H1 (cell line): ENCODE data around the gene PRKCH. TPM values are rescaled to one million over a fixed set of nuclear protein-coding genes. Genes with fewer than 3 reads are reported as not detected.
A peak's percentile ranks its signal among the peaks of the same experiment; 100 is the strongest.

Experiments
- CTCF ChIA-PET: fragments of 300-600 bp; sonication (Branson Sonifier 250); formaldehyde crosslinking; loops from one replicate; lab custom pipeline; 2021; ENCODE audit not compliant: partially characterized antibody; lab: Charles Lee
- POLR2A ChIA-PET: fragments of 300-600 bp; sonication (Branson Sonifier 250); formaldehyde crosslinking; loops from one replicate; lab custom pipeline; 2021; ENCODE audit warnings: inconsistent platforms; ENCODE audit not compliant: partially characterized antibody; lab: Charles Lee
- DNase-seq, 2 experiments: peaks; one replicate each; pipeline versions ENCODE4 v3.0.0 to v3.0.0-alpha.2; 2010 to 2022; ENCODE audit warnings: low spot score in 2 of 2, low read depth in 1 of 2, mixed read lengths in 1 of 2
- FAIRE-seq: peaks from 2 replicates; lab custom pipeline; 2011; peaks lifted over from hg19 to GRCh38; lab: Jason Lieb, UNC
- H2AFZ ChIP-seq: 2 replicates; pipeline ENCODE4 v1.8.1; 2012; ENCODE audit warnings: low read length, inconsistent platforms
- H2AK5ac ChIP-seq: 2 replicates; pipeline ENCODE4 v1.6.1; 2013; ENCODE audit warnings: low read depth, low read length
- H2BK120ac ChIP-seq: replicated peaks from 2 replicates; pipeline ENCODE3; 2013; ENCODE audit warnings: low read depth, low read length, inconsistent platforms
- H2BK12ac ChIP-seq: 2 replicates; pipeline ENCODE4 v1.6.1; 2013; ENCODE audit warnings: low read depth, low read length
- H2BK15ac ChIP-seq: 2 replicates; pipeline ENCODE4 v1.6.1; 2013; ENCODE audit warnings: low read length
- H2BK20ac ChIP-seq: 2 replicates; pipeline ENCODE4 v1.6.1; 2013; ENCODE audit warnings: low read length
- H2BK5ac ChIP-seq: 2 replicates; pipeline ENCODE4 v1.6.1; 2013; ENCODE audit warnings: low read depth, low read length
- H3K14ac ChIP-seq: 2 replicates; pipeline ENCODE4 v1.6.1; 2013; ENCODE audit warnings: inconsistent platforms; ENCODE audit not compliant: insufficient read length
- H3K18ac ChIP-seq: 2 replicates; pipeline ENCODE4 v1.6.1; 2013; ENCODE audit warnings: low read length; ENCODE audit errors: extremely low read depth
- H3K23ac ChIP-seq: 2 replicates; pipeline ENCODE4 v1.6.1; 2013; ENCODE audit warnings: inconsistent platforms; ENCODE audit not compliant: insufficient read length
- H3K23me2 ChIP-seq: 2 replicates; pipeline ENCODE4 v1.6.1; 2013; ENCODE audit warnings: low read depth, low read length
- H3K27ac ChIP-seq: 2 replicates; pipeline ENCODE4 v1.6.1; 2011; ENCODE audit warnings: low read depth, low read length, inconsistent platforms
- H3K27me3 ChIP-seq, 4 experiments: replicated peaks in 1 of 4; 1 replicate in 1 of 4; 2 replicates in 3 of 4; pipeline versions ENCODE4 v1.6.1 to v1.8.1; 2011 to 2013; ENCODE audit warnings: low read length in 3 of 4, mild to moderate bottlenecking in 3 of 4, inconsistent platforms in 2 of 4, mixed read lengths in 2 of 4, moderate library complexity in 1 of 4; ENCODE audit not compliant: control insufficient read depth in 3 of 4, insufficient read depth in 3 of 4; ENCODE audit errors: extremely low read depth in 1 of 4
- H3K36me3 ChIP-seq, 4 experiments: 2 replicates each; pipeline versions ENCODE4 v1.6.1 to v1.8.1; 2011 to 2013; ENCODE audit warnings: mild to moderate bottlenecking in 4 of 4, low read length in 3 of 4, moderate library complexity in 2 of 4, control low read depth in 1 of 4, inconsistent platforms in 1 of 4; ENCODE audit not compliant: insufficient read depth in 4 of 4, control insufficient read depth in 2 of 4
- H3K4ac ChIP-seq: replicated peaks from 2 replicates; pipeline ENCODE3; 2013; ENCODE audit warnings: low read length, low read depth, mixed read lengths, inconsistent platforms; ENCODE audit not compliant: insufficient read length
- H3K4me1 ChIP-seq, 4 experiments: replicated peaks in 1 of 4; 1 replicate in 1 of 4; 2 replicates in 3 of 4; pipeline versions ENCODE4 v1.6.1 to v1.8.1; 2011 to 2013; ENCODE audit warnings: low read length in 3 of 4, inconsistent platforms in 2 of 4, mixed read lengths in 1 of 4; ENCODE audit not compliant: insufficient read depth in 4 of 4, control insufficient read depth in 3 of 4
- H3K4me2 ChIP-seq, 2 experiments: 2 replicates each; pipeline versions ENCODE4 v1.6.1 to v1.8.1; 2011 to 2013; ENCODE audit warnings: low read depth in 2 of 2, low read length in 2 of 2, control low read depth in 1 of 2, inconsistent platforms in 1 of 2, mild to moderate bottlenecking in 1 of 2; ENCODE audit not compliant: insufficient read depth in 1 of 2
- H3K4me3 ChIP-seq, 4 experiments: fragments of 200-600, 300-600 bp in 1 of 4; sonication (generic), shearing (Covaris generic), sonication (Bioruptor Twin) in 1 of 4; 2 replicates each; pipeline versions ENCODE4 v1.5.1 to v1.8.1; 2011 to 2016; ENCODE audit warnings: low read length in 4 of 4, low read depth in 3 of 4, control low read depth in 2 of 4, inconsistent platforms in 2 of 4, mild to moderate bottlenecking in 2 of 4, mixed read lengths in 1 of 4, moderate library complexity in 1 of 4; ENCODE audit not compliant: insufficient read depth in 2 of 4; ENCODE audit errors: extremely low read depth in 1 of 4
- H3K56ac ChIP-seq: replicated peaks from 2 replicates; pipeline ENCODE3; 2013; ENCODE audit warnings: low read depth, mild to moderate bottlenecking, mixed read lengths, low read length, inconsistent platforms; ENCODE audit not compliant: insufficient read length
- H3K79me1 ChIP-seq: 2 replicates; pipeline ENCODE4 v1.6.1; 2013; ENCODE audit warnings: low read depth, low read length, control low read depth
- H3K79me2 ChIP-seq, 2 experiments: 2 replicates each; pipeline versions ENCODE4 v1.6.1 to v1.8.1; 2012 to 2013; ENCODE audit warnings: low read length in 2 of 2, mild to moderate bottlenecking in 2 of 2, inconsistent platforms in 1 of 2; ENCODE audit not compliant: insufficient read depth in 2 of 2, control insufficient read depth in 1 of 2
- H3K9ac ChIP-seq, 4 experiments: replicated peaks in 1 of 4; 1 replicate in 1 of 4; 2 replicates in 3 of 4; pipeline versions ENCODE4 v1.6.1 to v1.8.1; 2011 to 2013; ENCODE audit warnings: low read depth in 3 of 4, low read length in 3 of 4, control low read depth in 2 of 4, mild to moderate bottlenecking in 2 of 4, moderate library complexity in 2 of 4, inconsistent platforms in 1 of 4; ENCODE audit errors: extremely low read depth in 1 of 4
- H3K9me3 ChIP-seq, 2 experiments: 2 replicates each; pipeline versions ENCODE4 v1.6.1 to v1.8.1; 2012 to 2013; ENCODE audit warnings: mild to moderate bottlenecking in 2 of 2, moderate library complexity in 2 of 2, control low read depth in 1 of 2, inconsistent platforms in 1 of 2, low read depth in 1 of 2, low read length in 1 of 2, mixed read lengths in 1 of 2; ENCODE audit not compliant: insufficient read depth in 2 of 2
- H4K20me1 ChIP-seq, 2 experiments: replicated peaks in 1 of 2; 2 replicates each; pipeline versions ENCODE3 to v1.8.1; 2011 to 2013; ENCODE audit warnings: inconsistent platforms in 2 of 2, low read length in 2 of 2, mild to moderate bottlenecking in 1 of 2; ENCODE audit not compliant: insufficient read depth in 2 of 2, control insufficient read depth in 1 of 2
- H4K5ac ChIP-seq: 2 replicates; pipeline ENCODE4 v1.6.1; 2013; ENCODE audit warnings: low read length, low read depth, mixed read lengths, inconsistent platforms; ENCODE audit not compliant: insufficient read length
- H4K8ac ChIP-seq: 2 replicates; pipeline ENCODE4 v1.8.0; 2013; ENCODE audit warnings: mild to moderate bottlenecking, moderate library complexity, low read length, inconsistent platforms; ENCODE audit not compliant: insufficient read depth; ENCODE audit errors: extremely low read depth
- H4K91ac ChIP-seq: replicated peaks from 2 replicates; pipeline ENCODE3; 2013; ENCODE audit warnings: low read length, mixed read lengths, inconsistent platforms; ENCODE audit not compliant: insufficient read length
- CTCF ChIP-seq, 3 experiments: IDR thresholded peaks; 1 replicate in 2 of 3; 2 replicates in 1 of 3; pipeline versions ENCODE4 v1.5.1 to v1.6.1; 2011; ENCODE audit warnings: low read length in 3 of 3, mild to moderate bottlenecking in 3 of 3, inconsistent platforms in 2 of 3, low read depth in 1 of 3, moderate library complexity in 1 of 3; ENCODE audit not compliant: insufficient read depth in 1 of 3; ENCODE audit errors: control extremely low read depth in 1 of 3
- TAF1 ChIP-seq: IDR thresholded peaks from 2 replicates; pipeline ENCODE4 v1.6.1; 2011; ENCODE audit warnings: mild to moderate bottlenecking, low read depth, low read length
- WGBS, 2 experiments: shearing (Covaris generic) in 1 of 2; methylation state at CpG; one replicate each; pipeline versions ENCODE4 v1.1.6 to v1.1.7; 2013 to 2015; ENCODE audit warnings: low lambda C conversion rate in 2 of 2, mixed read lengths in 2 of 2, inconsistent platforms in 1 of 2, low coverage in 1 of 2, missing lambda C conversion rate in 1 of 2; ENCODE audit not compliant: insufficient replicate concordance in 2 of 2, insufficient coverage in 1 of 2, insufficient read length in 1 of 2; ENCODE audit errors: extremely low coverage in 1 of 2, missing lambda C conversion rate in 1 of 2; 5-methylcytosine and 5-hydroxymethylcytosine counted together
- polyA plus RNA-seq, 7 experiments: library from polyadenylated mRNA; depleted of rRNA in 3 of 7; stranded (reverse) in 5 of 7; unstranded in 2 of 7; fragments of >200 nt in 5 of 7; fragments of 200-250 nt in 2 of 7; gene quantifications; 1 replicate in 5 of 7; 2 replicates in 1 of 7; 4 replicates in 1 of 7; pipeline versions ENCODE4 v1.2.1 to v1.2.3, GENCODE V29; 2011 to 2013; ENCODE audit warnings: missing spikeins in 2 of 7, mixed read lengths in 2 of 7
- total RNA-seq: library from RNA; stranded (reverse); fragmentation: NEBNext Ultra II Directional; extraction: Animal tissue kit (Norgen Biotek cat#: 25700); gene quantifications from 2 replicates; pipeline ENCODE4 v1.2.1, GENCODE V29; 2021

PRKCH gene
- total and polyA plus RNA-seq, 2 of the 8 experiments (the other 6 are each of a cell fraction or from before 2014, with no cell fraction given): 6.4 to 7.0 TPM

GRCh38 chr14:61380984-61381383 is 59.6 kb downstream of the PRKCH start:
- peak; percentile 81 for FAIRE-seq
- WGBS, 2 experiments: 81% methylated on average over 3 of the region's 3 CpGs; no CpG with 5 or more reads in 1 of the 2 experiments
- Histone ChIP-seq H4K8ac (no peak overlapping the region), H2BK20ac (no peak overlapping the region), H2AK5ac (no peak overlapping the region), H4K91ac (no peak overlapping the region), H4K20me1 (no peaks in the 10 kb centered on the region), H2BK15ac (no peak overlapping the region), H3K9ac (no peak overlapping the region), H3K23me2 (no peaks in the 10 kb centered on the region), H4K5ac (no peak overlapping the region), H3K56ac (no peak overlapping the region), H3K79me2 (no peaks in the 10 kb centered on the region), H3K79me1 (no peaks in the 10 kb centered on the region; the same call in 1 of the 2 replicates), H3K9me3 (0 out of 4 replicates have a peak, but pooled peaks cover 0 to 2% of the 10 kb centered on the region in 2 experiments), H3K36me3 (no peaks in the 10 kb centered on the region; a peak in 1 of 8 replicates), H2BK120ac (no peak overlapping the region), H3K23ac (no peak overlapping the region), H3K4me2 (no peak overlapping the region), H3K4ac (no peak overlapping the region), H3K18ac (no peak overlapping the region), H3K27ac (no peak overlapping the region), H3K14ac (no peak overlapping the region), H3K4me3 (no peak overlapping the region), H3K27me3 (no peaks in the 10 kb centered on the region), H2AFZ (no peak overlapping the region), H2BK5ac (no peak overlapping the region), H3K4me1 (no peaks in the 10 kb centered on the region), H2BK12ac (no peak overlapping the region)
- DNase-seq: no peak
- peak; percentile 28 to 47 (median 31); a peak in 3 of 4 replicates for TF ChIP-seq CTCF (IDR thresholded peaks at IDR 0.05; ENCODE audit: control extremely low read depth in 1 of 3, insufficient read depth in 1 of 3, low read depth in 1 of 3, low read length in 3 of 3)
- no peak for TF ChIP-seq TAF1
- ChIA-PET CTCF (interaction anchor here (0.9 to 1.9 kb wide), 2 partner anchors 9 to 51 kb away, joined by 4 read pairs; no protein-coding TSS in a partner anchor), POLR2A (interaction anchor here (0.7 kb wide), 1 partner anchor 80 kb away, joined by 3 read pairs; no protein-coding TSS in a partner anchor)
